Stimulated activated CD4-positive, alpha-beta T cell treated with anti-CD3 and anti-CD28 coated beads, TNF-alpha, amount 100 ng/mL, for 1 hour (primary cell): ENCODE data around the gene ACBD5.
A peak's percentile ranks its signal among the peaks of the same experiment; 100 is the strongest.

Experiments
- DNase-seq, 3 donors: peaks; one replicate each; pipeline ENCODE4 v3.0.0-alpha.2; 2020; ENCODE audit warnings: low read depth in 3 of 3, low spot score in 1 of 3

Gene ACBD5

GRCh38 chr10:27155066-27155754, 85.4 kb downstream of the ACBD5 start, which contains the start of gene MASTL:
Gene MASTL, plus strand, starts transcription at chr10:27155352. Its CDS starts 75 bp downstream, at chr10:27155427.
- DNase-seq: peak; percentile 87 to 91 (median 90)

GRCh38 chr10:27153845-27154193, 86.8 kb downstream of the ACBD5 start:
- DNase-seq: peak in 1 of 3 donors; percentile 2

GRCh38 chr10:27153329-27153728, 87.3 kb downstream of the ACBD5 start:
- DNase-seq: no peak

DNA sequence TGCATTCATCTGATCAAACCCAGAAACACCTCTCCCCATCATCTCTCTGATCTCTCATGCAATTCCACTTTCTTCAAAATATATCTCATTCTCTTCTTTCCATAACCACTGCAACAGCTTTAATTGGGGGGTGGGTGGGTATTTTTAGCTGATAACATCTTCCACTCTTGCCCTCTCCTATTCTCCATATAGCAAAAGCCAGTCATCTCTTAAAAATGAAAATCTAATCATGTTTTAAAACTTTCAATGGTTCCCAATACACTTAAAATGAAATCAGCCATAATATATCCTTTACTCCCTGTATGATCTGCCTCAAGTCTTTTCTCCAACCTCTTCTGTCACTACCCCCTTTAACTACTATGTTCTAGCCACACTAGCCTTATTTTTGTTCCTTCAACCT, 87.9 kb downstream of the ACBD5 start:
- no peak for DNase-seq

DNA sequence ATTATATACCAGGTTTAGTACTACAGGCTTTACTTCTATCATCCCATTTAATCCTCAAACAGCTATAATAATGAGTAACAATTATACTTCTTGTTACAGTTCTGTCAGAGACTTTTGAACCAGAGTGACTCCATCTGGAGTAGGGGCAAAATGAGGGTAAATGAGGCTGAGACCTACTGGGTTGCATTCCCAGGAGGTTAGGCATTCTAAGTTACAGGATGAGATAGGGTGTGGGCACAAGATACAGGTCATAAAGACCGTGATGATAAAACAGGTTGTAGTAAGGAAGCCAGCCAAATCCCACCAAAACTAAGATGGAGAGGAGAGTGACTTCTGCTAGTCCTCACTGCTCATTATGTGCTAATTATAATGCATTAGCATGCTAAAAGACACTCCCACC, 90.3 kb downstream of the ACBD5 start:
- DNase-seq: no peak

DNA sequence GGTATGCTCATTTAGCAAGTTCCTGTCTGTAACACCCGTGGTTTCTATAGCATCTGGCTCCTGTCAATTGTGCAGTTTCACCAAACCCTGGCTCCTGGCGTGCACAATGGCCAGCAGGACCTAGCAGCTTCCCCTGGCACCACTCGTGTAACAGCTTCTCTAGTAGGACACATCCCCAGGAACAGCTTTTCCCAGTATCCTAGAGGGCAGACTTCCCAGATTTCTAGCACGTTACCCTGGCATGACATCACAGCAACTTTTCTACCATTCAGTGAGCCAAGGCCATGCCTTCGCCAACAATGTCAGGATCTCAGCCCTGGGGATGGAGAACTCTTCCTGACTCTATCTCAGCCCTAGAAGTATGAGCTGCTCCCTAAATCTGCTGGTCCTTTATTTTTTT, 92.9 kb downstream of the ACBD5 start:
- DNase-seq: no peak

DNA sequence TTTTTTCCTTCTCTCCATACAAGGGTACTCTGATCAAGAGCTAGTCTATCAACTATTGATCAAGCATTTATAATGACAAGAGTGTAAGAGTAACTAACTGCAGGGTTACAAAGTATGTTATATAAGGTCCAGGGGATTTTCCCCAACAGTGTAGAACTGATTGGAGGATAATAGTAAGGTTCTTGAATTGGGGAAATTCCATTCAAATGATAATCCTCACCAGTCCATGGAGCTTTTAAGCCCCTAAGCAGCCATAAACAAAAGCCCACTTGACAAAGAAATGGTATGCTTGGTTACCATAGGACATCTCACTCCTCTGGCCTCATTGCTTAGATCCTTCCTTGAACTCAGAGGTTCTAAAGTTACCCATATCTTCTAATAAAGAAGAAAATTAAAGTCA, 94.7 kb downstream of the ACBD5 start:
- no peak for DNase-seq
